ENCODE results near the gene CDK11B.

The CDK11B gene

DNA sequence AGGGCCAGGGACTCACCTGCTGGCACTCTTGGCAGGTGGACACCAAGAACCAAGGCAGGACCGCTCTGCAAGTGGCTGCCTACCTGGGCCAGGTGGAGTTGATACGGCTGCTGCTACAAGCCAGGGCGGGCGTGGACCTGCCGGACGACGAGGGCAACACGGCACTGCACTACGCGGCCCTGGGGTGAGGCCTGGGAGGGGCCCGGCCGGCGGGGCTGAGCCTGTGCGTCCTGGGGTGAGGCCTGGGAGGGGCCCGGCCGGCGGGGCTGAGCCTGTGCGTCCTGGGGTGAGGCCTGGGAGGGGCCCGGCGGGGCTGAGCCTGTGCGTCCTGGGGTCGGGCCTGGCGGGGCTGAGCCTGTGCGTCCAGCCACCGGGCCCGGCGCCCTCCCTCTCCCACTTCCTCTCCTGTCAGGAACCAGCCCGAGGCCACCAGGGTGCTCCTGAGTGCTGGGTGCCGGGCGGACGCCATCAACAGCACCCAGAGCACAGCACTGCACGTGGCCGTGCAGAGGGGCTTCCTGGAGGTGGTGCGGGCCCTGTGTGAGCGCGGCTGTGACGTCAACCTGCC is 31.5 kb downstream of the CDK11B start:
- no peak for DNase-seq (ENCODE audit: low spot score)

GRCh38 chr1:1626207-1627141 is 32.3 kb downstream of the CDK11B start:
- no peak for DNase-seq (ENCODE audit: low spot score)

- DNase-seq (ENCODE audit: low spot score): no peak
Observed at GRCh38 chr1:1625824-1626206, 33.0 kb downstream of the CDK11B start.

- DNase-seq (ENCODE audit: low spot score): no peak
Observed at GRCh38 chr1:1625404-1625775, 33.4 kb downstream of the CDK11B start.

- DNase-seq (ENCODE audit: low spot score): peak; percentile 47
Observed at GRCh38 chr1:1624443-1625403, 34.1 kb downstream of the CDK11B start.

DNA sequence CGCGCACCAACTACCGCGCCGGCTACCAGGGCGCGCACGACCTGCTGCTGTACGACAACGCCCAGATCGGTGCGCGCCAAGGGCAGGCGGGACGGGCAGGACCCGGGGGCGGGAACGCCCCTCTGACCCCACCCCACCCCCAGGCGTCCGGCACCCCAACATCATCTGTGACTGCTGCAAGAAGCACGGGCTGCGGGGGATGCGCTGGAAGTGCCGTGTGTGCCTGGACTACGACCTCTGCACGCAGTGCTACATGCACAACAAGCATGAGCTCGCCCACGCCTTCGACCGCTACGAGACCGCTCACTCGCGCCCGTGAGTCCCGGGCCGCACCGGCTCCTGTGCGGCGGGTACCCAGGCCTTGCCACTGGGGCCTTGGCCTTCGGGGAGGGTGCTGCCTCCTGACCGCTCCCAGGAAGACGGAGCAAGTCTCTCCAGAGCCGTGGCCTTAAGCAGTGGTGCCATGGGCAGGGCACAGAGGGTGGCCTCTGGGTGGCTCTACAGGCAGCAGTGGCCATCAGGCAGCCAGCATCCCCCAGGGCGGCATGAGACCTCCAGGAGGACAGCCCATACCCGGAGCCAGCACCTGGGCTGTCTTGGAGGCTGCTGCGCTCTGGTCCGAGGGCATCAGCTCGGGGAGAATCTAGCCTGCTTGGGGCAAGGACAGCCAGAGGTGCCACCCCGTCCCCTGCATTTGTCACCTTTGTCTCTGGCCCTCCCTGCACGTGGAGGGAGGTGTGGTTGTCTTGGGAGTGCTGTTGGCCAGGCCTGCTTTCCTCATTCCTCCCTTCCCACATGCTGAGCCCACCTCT is 35.0 kb downstream of the CDK11B start:
- no peak for DNase-seq (ENCODE audit: low spot score)

GRCh38 chr1:1623181-1623630 is 35.6 kb downstream of the CDK11B start:
- DNase-seq (ENCODE audit: low spot score): no peak

- no peak for DNase-seq (ENCODE audit: low spot score)
Observed at GRCh38 chr1:1622788-1623094, 36.1 kb downstream of the CDK11B start.

GRCh38 chr1:1622010-1622787 is 36.6 kb downstream of the CDK11B start:
- no peak for DNase-seq (ENCODE audit: low spot score)

DNA sequence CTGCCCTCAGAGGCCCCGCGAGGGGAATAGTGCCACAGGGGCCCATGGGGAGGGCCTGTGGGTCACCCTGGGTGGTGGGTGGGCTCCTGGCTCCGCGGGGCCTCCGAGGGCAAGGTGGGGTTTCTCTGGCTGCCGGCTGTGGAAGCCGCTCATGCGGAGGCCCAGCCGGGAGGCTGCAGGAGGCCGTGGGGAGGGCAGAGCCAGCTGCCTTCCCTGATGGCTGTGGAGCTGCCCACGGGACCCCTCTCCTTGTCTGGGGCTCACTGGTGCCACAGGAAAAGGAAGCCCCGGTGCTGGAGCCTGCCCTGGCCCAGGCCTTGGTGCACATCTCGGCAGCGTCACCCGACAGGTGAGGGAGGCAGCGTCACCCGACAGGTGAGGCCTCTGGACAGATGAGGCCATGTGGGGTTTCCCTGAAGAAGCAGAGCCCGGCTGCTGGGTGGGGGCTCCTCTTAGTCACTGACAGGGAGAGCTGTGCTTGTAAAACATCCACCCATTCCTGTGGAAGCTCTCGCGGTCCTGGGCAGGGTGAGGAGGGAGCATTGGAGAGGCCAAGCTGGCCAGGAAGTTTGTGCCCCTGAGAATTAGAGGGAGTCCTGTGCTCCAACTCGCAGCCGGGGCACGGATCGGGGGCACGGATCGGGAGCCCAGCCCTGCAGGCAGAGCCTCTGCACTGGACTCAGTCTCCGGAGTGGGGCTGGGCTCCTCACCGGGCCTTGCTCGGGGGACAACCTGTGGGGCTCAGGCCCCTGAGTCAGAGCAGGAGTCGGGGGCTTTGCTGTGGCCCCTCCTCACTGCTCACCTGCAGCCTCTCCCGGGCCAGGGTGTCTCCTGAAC is 37.4 kb downstream of the CDK11B start:
- DNase-seq (ENCODE audit: low spot score): no peak

DNA sequence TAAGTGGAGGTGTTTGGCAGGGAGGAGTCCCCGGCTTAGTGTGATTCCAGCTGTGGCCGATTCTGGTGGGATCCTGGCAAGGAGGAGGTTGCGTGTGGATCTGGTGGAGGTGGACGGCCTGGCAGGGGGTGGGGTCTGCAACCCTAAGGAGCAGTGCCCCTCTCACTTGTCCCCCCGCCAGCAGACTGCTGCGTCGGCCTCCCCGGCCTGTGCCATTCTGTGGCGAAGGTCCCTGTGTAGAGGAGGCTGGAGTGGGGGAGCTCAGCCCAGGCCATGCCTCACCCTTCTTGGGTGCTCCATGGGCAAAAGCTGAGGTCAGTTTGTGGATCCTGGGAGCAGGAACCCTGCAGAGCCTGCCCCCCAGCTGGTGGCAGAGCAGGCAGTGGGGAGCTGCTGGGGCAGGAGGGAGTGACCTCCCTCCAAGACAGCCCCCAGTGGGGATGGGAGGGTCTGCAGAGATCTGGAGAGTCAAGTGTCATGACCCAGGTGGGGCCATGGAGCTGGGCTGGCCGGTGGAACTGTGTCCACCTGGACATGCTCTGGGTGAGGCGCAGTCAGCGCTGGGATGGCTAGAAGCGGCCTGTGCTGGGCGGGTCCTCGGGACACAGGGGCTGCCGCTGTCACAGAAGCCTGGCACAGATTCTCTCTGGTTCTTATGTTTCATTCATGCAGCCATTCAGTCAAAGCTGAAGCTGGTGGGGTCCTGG is 38.2 kb downstream of the CDK11B start:
- no peak for DNase-seq (ENCODE audit: low spot score)

DNA sequence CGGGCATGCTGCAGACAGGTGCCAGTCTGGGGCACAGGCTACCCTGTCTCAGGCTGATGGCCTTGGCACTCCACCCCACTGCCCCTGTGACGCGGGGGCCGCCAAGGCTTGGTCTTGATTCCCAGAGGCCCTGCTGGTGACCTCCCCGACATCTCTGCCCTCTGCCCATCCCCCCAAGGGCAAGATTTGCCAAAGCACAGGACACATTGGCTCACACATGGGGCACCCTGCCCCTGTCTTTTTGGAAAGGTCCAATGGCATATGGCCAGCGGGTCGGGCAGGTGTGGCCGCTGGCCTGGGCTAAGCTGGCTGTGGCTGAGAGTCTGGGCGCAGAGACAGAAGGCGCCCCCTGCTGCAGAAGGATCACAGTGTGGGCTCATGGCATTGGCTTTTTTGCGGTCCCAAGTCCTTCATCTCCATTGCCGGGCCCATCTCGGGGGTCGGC is 38.9 kb downstream of the CDK11B start:
- peak; percentile 54 for DNase-seq (ENCODE audit: low spot score)

DNA sequence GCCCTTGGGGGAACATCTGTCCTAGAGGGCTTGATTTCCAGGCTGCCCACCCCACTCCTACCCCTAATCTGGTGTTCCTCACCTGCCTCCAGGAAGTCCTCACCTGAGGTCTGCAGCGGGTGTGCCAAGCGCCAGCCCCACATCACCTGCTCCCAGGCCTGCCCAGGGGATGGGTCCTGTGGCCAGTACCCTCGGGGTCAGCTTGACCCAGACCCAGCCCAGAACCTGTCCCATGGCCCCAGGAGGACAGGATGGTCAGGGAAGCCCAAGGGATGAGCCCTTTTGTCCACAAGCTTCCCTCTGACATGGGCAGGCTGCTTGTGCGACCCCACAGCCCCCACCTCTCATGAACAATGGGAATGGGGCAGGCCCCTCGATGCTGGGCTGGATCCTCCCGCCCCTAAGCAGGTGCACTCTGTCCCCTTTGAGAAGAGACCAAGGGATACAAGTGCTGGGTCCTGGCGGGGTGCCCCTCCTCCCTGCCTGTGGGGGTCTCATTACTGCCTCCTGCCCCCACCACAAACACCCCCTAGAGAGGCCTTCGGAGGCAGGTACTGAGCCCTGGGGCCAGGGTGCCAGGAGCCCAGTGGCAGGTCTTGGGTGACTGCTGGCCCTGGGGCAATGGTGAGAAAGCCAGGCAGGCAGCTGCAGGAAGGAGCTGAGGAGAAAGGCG is 40.3 kb downstream of the CDK11B start:
- DNase-seq (ENCODE audit: low spot score): no peak

DNA sequence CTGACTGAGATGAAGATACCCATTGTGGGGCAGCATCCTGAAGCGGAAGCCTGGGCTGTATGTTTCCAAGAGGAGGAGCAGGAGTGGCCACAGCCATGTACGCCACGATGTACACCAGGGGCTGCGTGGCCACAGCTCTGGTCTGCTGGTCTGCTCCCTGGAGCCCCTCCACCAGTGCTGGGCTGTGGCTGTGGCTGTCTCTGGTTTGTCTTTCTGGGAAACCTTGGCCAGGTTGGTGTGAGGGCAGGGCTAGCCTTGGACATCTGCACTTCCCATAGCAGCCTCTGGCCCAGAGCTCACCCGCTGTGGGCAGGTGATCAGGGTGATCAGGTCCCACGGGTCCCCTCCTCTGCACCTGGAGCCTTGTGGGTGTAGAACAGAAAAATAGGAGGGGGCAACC is 40.9 kb downstream of the CDK11B start:
- no peak for DNase-seq (ENCODE audit: low spot score)

DNA sequence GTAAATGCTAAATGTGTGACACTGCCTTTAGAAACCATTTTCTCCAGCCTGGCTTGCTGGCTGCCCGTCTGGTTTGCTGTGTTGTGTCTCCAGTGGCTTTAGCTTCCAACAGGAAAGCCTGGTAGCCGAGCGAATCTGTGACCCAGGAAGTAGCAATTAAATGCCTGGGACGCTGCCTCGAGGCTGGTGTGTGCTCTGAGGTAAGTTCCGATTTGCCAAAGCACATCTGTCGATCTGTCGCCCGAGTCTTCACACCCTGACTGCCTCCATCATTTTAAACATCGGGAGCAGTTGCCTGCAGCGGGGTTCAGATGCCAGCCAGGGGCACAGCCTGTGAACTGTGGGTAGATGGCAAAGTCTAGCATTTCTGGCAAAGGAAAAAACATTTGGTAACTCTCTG is 41.3 kb downstream of the CDK11B start:
- no peak for DNase-seq (ENCODE audit: low spot score)

- no peak for DNase-seq (ENCODE audit: low spot score)
Observed at GRCh38 chr1:1616838-1617237, 42.0 kb downstream of the CDK11B start.

- DNase-seq (ENCODE audit: low spot score): peak; percentile 82
Observed at GRCh38 chr1:1616045-1616790, 42.6 kb downstream of the CDK11B start.

Measured in D341Med (cell line).